Neural crest cell (in vitro differentiated cells): ENCODE data around the gene C1orf35. TPM values are rescaled to one million over a fixed set of nuclear protein-coding genes. Genes with fewer than 3 reads are reported as not detected.

ENCODE experiments used
- DNase-seq: peaks from one replicate; pipeline ENCODE4 v3.0.0; 2021; ENCODE audit warnings: low read depth, mixed read lengths, low spot score
- H3K27ac Mint-ChIP-seq: one replicate; pipeline ENCODE4 v1.8.0; 2021; ENCODE audit warnings: mild to moderate bottlenecking, mixed read lengths; ENCODE audit not compliant: unreplicated experiment
- H3K27me3 Mint-ChIP-seq: 2 replicates; pipeline ENCODE4 v1.8.0; 2021; ENCODE audit warnings: low read depth, mild to moderate bottlenecking, mixed read lengths
- H3K36me3 Mint-ChIP-seq: 2 replicates; pipeline ENCODE4 v1.8.0; 2021; ENCODE audit warnings: low read depth, mild to moderate bottlenecking, mixed read lengths
- H3K4me1 Mint-ChIP-seq: 2 replicates; pipeline ENCODE4 v1.8.0; 2021; ENCODE audit warnings: mixed read lengths
- H3K4me3 Mint-ChIP-seq: one replicate; pipeline ENCODE4 v1.8.0; 2021; ENCODE audit warnings: mild to moderate bottlenecking, mixed read lengths
- H3K9me3 Mint-ChIP-seq: 2 replicates; pipeline ENCODE4 v1.8.0; 2021; ENCODE audit warnings: mixed read lengths
- CTCF ChIP-seq: fragments of 200-600 bp; sonication (generic); conservative IDR thresholded peaks from 2 replicates; pipeline ENCODE4 v1.5.0; 2021; ENCODE audit warnings: antibody characterized with exemption, mild to moderate bottlenecking
- total RNA-seq: library from RNA; stranded (reverse); gene quantifications from 2 replicates; pipeline ENCODE4 v1.2.1, GENCODE V29; 2021

Gene C1orf35
- total RNA-seq, 1 donor from 2014 or later, result 29.7 TPM

GRCh38 chr1:228140724-228141225 is 37.6 kb upstream of the C1orf35 start:
- peak overlapping the region; percentile 81 for H3K27ac Mint-ChIP-seq
- peaks cover 17% of the 10 kb centered on the region for H3K4me1 Mint-ChIP-seq
- H3K27me3 Mint-ChIP-seq, result peaks cover 37% of the 10 kb centered on the region
- H3K9me3 Mint-ChIP-seq, result no peaks in the 10 kb centered on the region
- TF ChIP-seq CTCF, result no peak
- DNase-seq, result no peak
- peak overlapping the region; percentile 93 for H3K4me3 Mint-ChIP-seq
- H3K36me3 Mint-ChIP-seq, result no peaks in the 10 kb centered on the region

GRCh38 chr1:228139931-228140723 is 37.0 kb upstream of the C1orf35 start, which contains the start of gene GUK1:
Gene GUK1, plus strand, starts transcription at chr1:228140279. Its CDS starts 24 bp downstream, at chr1:228140303.
- Mint-ChIP-seq H3K4me1 (peaks cover 17% of the 10 kb centered on the region), H3K27ac (peak within 1 kb of the TSS; percentile 81), H3K9me3 (no peaks in the 10 kb centered on the region), H3K4me3 (peak within 1 kb of the TSS; percentile 93), H3K36me3 (no peaks in the 10 kb centered on the region), H3K27me3 (peaks cover 44% of the 10 kb centered on the region)
- DNase-seq, result peak; percentile 98
- peak; percentile 45 for TF ChIP-seq CTCF

- H3K9me3 Mint-ChIP-seq, result no peaks in the 10 kb centered on the region
- H3K36me3 Mint-ChIP-seq, result no peaks in the 10 kb centered on the region
- peak overlapping the region; percentile 93 for H3K4me3 Mint-ChIP-seq
- peaks cover 17% of the 10 kb centered on the region for H3K4me1 Mint-ChIP-seq
- TF ChIP-seq CTCF, result no peak
- peak overlapping the region; percentile 75 for H3K27ac Mint-ChIP-seq
- peaks cover 50% of the 10 kb centered on the region for H3K27me3 Mint-ChIP-seq
- DNase-seq, result no peak
These were observed 36.3 kb upstream of the C1orf35 start for GRCh38 chr1:228139406-228139930.

GRCh38 chr1:228136901-228137300 is 33.8 kb upstream of the C1orf35 start:
- peaks cover 74% of the 10 kb centered on the region for H3K27me3 Mint-ChIP-seq
- TF ChIP-seq CTCF, result no peak
- no peaks in the 10 kb centered on the region for H3K36me3 Mint-ChIP-seq
- no peaks in the 10 kb centered on the region for H3K9me3 Mint-ChIP-seq
- H3K4me3 Mint-ChIP-seq, result no peak overlapping the region
- DNase-seq, result no peak
- H3K4me1 Mint-ChIP-seq, result peaks cover 11% of the 10 kb centered on the region
- no peak overlapping the region for H3K27ac Mint-ChIP-seq

GRCh38 chr1:228134591-228134990 is 31.5 kb upstream of the C1orf35 start:
- no peak for DNase-seq
- TF ChIP-seq CTCF, result no peak
- H3K27ac Mint-ChIP-seq, result no peak overlapping the region

More at GRCh38 chr1:228134591-228134990, 31.5 kb upstream of the C1orf35 start:
- Mint-ChIP-seq H3K4me3 (no peak overlapping the region), H3K27me3 (peaks cover 91% of the 10 kb centered on the region), H3K36me3 (no peaks in the 10 kb centered on the region), H3K4me1 (peaks cover 6% of the 10 kb centered on the region), H3K9me3 (no peaks in the 10 kb centered on the region)
